NCI-H2107 treated with DMSO at 0.1 percent for 48 hours (cell line): Measurements from ENCODE around the gene ABAT.
A peak's percentile ranks its signal among the peaks of the same experiment; 100 is the strongest.
"Not testable (repeated sequence)": the region's sequence is repeated elsewhere in the genome, so short reads cannot be mapped to it uniquely, and the experiment has no call there.

Source experiments
- DNase-seq: peaks from one replicate; lab custom pipeline; 2025; ENCODE audit not compliant: unreplicated experiment; lab: John Stamatoyannopoulos, UW

The ABAT gene

GRCh38 chr16:8775359-8775758 is 100.9 kb downstream of the ABAT start:
- no peak for DNase-seq

GRCh38 chr16:8776129-8776584 is 101.7 kb downstream of the ABAT start:
- DNase-seq: no peak

GRCh38 chr16:8777217-8777616 is 102.8 kb downstream of the ABAT start:
- no peak for DNase-seq

GRCh38 chr16:8781797-8782196 is 107.4 kb downstream of the ABAT start:
- DNase-seq: no peak

- no peak for DNase-seq
These were observed 108.3 kb downstream of the ABAT start for GRCh38 chr16:8782673-8783072.

- no peak for DNase-seq
These were observed 111.0 kb downstream of the ABAT start for GRCh38 chr16:8785408-8785807.

GRCh38 chr16:8786316-8786715 is 111.9 kb downstream of the ABAT start:
- not testable (repeated sequence) for DNase-seq

- DNase-seq: no peak
These were observed 114.3 kb downstream of the ABAT start for GRCh38 chr16:8788578-8789172.

GRCh38 chr16:8795091-8795490 is 120.7 kb downstream of the ABAT start:
- no peak for DNase-seq

- DNase-seq: no peak
These were observed 121.4 kb downstream of the ABAT start for GRCh38 chr16:8795818-8796217.

GRCh38 chr16:8796469-8797363 is 122.3 kb downstream of the ABAT start:
- no peak for DNase-seq

GRCh38 chr16:8797364-8798173 is 123.2 kb downstream of the ABAT start, which contains the start of the genes PMM2 and TMEM186:
TSS of gene PMM2 (plus strand) at chr16:8797839. CDS start at chr16:8797883, 44 bp downstream.
TSS of gene TMEM186 (minus strand) at chr16:8797639. CDS start at chr16:8797614, 25 bp downstream.
- peak; percentile 94 for DNase-seq

- no peak for DNase-seq
These were observed 123.7 kb downstream of the ABAT start for GRCh38 chr16:8798174-8798527.

- DNase-seq: no peak
These were observed 124.2 kb downstream of the ABAT start for GRCh38 chr16:8798535-8799157.

GRCh38 chr16:8801701-8802100 is 127.3 kb downstream of the ABAT start:
- no peak for DNase-seq

GRCh38 chr16:8803733-8804132 is 129.3 kb downstream of the ABAT start:
- DNase-seq: not testable (repeated sequence)

GRCh38 chr16:8804313-8804712 is 129.9 kb downstream of the ABAT start:
- no peak for DNase-seq

- DNase-seq: no peak
These were observed 132.0 kb downstream of the ABAT start for GRCh38 chr16:8806272-8806983.

GRCh38 chr16:8807189-8807588 is 132.8 kb downstream of the ABAT start:
- no peak for DNase-seq

GRCh38 chr16:8808009-8808408 is 133.6 kb downstream of the ABAT start:
- DNase-seq: no peak
